Activated B cell treated with CpG ODN at 0.5 μM for 24 hours (primary cell): ENCODE results near the gene MAP1LC3A. TPM values are rescaled to one million over a fixed set of nuclear protein-coding genes. Genes with fewer than 3 reads are reported as not detected.
"Not testable (repeated sequence)": the region's sequence is repeated elsewhere in the genome, so short reads cannot be mapped to it uniquely, and the experiment has no call there.

Source experiments
- ATAC-seq: fragments of 200-7000 bp; cut with Tn5 transposase; one replicate; pipeline ENCODE4 v1.10.0; 2021; ENCODE audit warnings: low read depth, mild to moderate bottlenecking, moderate library complexity
- CTCF ChIA-PET: fragments of 350-600 bp; sonication (Branson Sonifier 250); formaldehyde crosslinking; loops from one replicate; lab custom pipeline; 2021; ENCODE audit warnings: antibody characterized with exemption; lab: Charles Lee
- POLR2A ChIA-PET: fragments of 350-600 bp; sonication (Branson Sonifier 250); formaldehyde crosslinking; loops from one replicate; lab custom pipeline; 2021; ENCODE audit warnings: antibody characterized with exemption; lab: Charles Lee
- DNase-seq: peaks from one replicate; pipeline ENCODE4 v3.0.0; 2022
- H3K27ac Mint-ChIP-seq: one replicate; pipeline ENCODE4 v1.8.0; 2020; ENCODE audit warnings: mixed read lengths
- H3K27me3 Mint-ChIP-seq: one replicate; pipeline ENCODE4 v1.8.0; 2021; ENCODE audit warnings: mixed read lengths
- H3K36me3 Mint-ChIP-seq: one replicate; pipeline ENCODE4 v1.8.0; 2021; ENCODE audit warnings: low read depth, mixed read lengths
- H3K4me1 Mint-ChIP-seq: one replicate; pipeline ENCODE4 v1.8.0; 2021; ENCODE audit warnings: mixed read lengths
- H3K4me3 Mint-ChIP-seq: one replicate; pipeline ENCODE4 v1.8.0; 2020; ENCODE audit warnings: mild to moderate bottlenecking, mixed read lengths
- H3K9me3 Mint-ChIP-seq: one replicate; pipeline ENCODE4 v1.8.0; 2020; ENCODE audit warnings: mixed read lengths
- intact Hi-C: fragments of 100-400 bp; cut with micrococcal nuclease; formaldehyde crosslinking; loops from one replicate; pipeline ENCODE4 v1.15.1; 2024
- total RNA-seq: library from RNA; stranded (reverse); gene quantifications from 2 replicates; pipeline ENCODE4 v1.2.3, GENCODE V29; 2022
- TF ChIP-seq, protein P1 (sequence below): fragments of 200-600 bp; IDR thresholded peaks from one replicate; pipeline ENCODE4 v1.8.0; 2022; ENCODE audit warnings: antibody characterized with exemption, mild to moderate bottlenecking

The MAP1LC3A gene
- total RNA-seq, 1 donor from 2014 or later, result 1.6 TPM

DNA sequence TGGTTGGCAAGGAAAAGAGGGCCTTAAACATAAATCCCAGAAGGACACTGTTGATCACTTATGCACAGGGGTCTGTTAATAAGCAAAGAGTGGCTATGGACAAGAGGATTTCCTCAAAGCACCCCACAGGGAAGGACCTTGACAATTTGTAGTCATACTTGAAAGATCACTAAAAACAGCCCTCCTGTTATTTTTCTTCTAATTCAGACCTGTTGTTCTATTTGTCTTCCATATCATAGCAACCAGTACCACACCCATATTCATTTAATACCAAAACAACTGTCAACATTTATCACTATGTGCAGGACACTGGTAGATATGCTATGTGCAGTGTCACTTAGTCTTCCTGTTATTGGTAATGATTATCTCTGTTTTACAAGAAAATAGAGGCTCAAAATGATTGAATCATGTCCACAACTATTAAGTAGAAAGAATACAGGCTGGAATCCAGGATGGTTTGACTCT, 45.5 kb upstream of the MAP1LC3A start:
- no peaks in the 10 kb centered on the region for H3K9me3 Mint-ChIP-seq
- H3K27me3 Mint-ChIP-seq, result no peaks in the 10 kb centered on the region
- no peak overlapping the region for H3K4me3 Mint-ChIP-seq
- H3K4me1 Mint-ChIP-seq, result peaks cover 29% of the 10 kb centered on the region
- DNase-seq (no peak), ATAC-seq (no peak)
- H3K27ac Mint-ChIP-seq, result no peak overlapping the region
- intact Hi-C loops, result no loop called here
- ChIA-PET CTCF (interaction anchor here (0.7 kb wide), 1 partner anchor 215 kb away, joined by 3 read pairs; no protein-coding TSS in a partner anchor), POLR2A (no interaction called here)
- H3K36me3 Mint-ChIP-seq, result peaks cover 39% of the 10 kb centered on the region
- TF ChIP-seq, protein P1, sequence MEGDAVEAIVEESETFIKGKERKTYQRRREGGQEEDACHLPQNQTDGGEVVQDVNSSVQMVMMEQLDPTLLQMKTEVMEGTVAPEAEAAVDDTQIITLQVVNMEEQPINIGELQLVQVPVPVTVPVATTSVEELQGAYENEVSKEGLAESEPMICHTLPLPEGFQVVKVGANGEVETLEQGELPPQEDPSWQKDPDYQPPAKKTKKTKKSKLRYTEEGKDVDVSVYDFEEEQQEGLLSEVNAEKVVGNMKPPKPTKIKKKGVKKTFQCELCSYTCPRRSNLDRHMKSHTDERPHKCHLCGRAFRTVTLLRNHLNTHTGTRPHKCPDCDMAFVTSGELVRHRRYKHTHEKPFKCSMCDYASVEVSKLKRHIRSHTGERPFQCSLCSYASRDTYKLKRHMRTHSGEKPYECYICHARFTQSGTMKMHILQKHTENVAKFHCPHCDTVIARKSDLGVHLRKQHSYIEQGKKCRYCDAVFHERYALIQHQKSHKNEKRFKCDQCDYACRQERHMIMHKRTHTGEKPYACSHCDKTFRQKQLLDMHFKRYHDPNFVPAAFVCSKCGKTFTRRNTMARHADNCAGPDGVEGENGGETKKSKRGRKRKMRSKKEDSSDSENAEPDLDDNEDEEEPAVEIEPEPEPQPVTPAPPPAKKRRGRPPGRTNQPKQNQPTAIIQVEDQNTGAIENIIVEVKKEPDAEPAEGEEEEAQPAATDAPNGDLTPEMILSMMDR, result no peak

DNA sequence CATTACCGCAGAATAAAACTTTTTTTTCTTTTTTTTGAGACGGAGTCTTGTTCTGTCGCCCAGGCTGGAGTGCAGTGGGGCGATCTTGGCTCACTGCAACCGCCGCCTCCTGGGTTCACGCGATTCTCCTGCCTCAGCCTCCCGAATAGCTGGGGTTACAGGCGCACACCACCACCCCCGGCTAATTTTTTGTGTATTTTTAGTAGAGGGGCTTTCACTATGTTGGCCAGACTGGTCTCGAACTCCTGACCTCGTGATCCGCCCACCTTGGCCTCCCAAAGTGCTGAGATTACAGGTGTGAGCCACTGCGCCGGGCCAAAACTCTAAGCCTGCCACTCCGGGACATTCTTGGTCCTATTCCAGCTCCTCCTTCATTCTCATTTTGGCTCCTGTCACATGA, 44.5 kb upstream of the MAP1LC3A start:
- H3K27me3 Mint-ChIP-seq, intact Hi-C loops, H3K9me3 Mint-ChIP-seq, H3K4me3 Mint-ChIP-seq, H3K27ac Mint-ChIP-seq, DNase-seq, ATAC-seq: not testable (repeated sequence)
- H3K4me1 Mint-ChIP-seq, result peaks cover 39% of the 10 kb centered on the region
- H3K36me3 Mint-ChIP-seq, result peaks cover 31% of the 10 kb centered on the region
- CTCF ChIA-PET, result interaction anchor here (1.2 kb wide), 1 partner anchor 25 kb away, joined by 3 read pairs; no protein-coding TSS in a partner anchor
- POLR2A ChIA-PET, result interaction anchor here (0.6 to 1.5 kb wide), 2 partner anchors 16 to 151 kb away, joined by 3 to 6 read pairs; partner anchors contain the start of gene ITCH

DNA sequence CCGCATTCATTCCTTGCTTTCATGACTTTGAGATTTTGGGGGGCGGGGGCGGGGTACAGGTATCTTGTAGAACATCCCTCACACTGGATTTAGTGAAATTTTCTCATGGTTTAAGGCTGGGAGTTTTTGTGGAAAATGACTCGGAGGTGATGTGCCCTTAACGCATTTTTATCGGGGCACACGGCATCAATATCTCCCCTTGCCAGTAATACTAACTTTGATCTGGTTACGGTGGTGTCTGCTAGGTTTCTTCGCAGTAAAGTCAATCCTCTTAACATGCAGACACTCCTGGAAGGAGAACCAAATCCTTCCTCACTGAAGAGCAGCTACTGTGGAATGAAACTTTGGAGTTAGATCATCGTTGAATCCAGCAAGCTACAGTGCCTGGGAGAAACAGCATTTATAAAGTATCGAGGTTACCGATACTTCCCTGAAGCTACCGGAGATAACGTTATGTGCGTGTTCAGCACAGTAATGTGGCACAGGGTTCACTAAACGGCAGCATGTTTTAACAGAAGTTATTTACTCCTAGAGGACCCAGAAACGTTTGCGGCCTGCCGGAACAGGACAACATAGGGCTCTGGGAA, 43.5 kb upstream of the MAP1LC3A start:
- intact Hi-C loops, result loop anchor here (1.0 to 5.0 kb wide), 4 partner anchors 8 to 1543 kb away; no protein-coding TSS in a partner anchor
- POLR2A ChIA-PET, result interaction anchor here (0.7 to 2.9 kb wide), 9 partner anchors 9 to 212 kb away, joined by 3 to 29 read pairs (median 6); partner anchors contain the start of genes AHCY, ITCH, PIGU and TP53INP2
- peaks cover 40% of the 10 kb centered on the region for H3K4me1 Mint-ChIP-seq
- no peaks in the 10 kb centered on the region for H3K9me3 Mint-ChIP-seq
- CTCF ChIA-PET, result interaction anchor here (1.2 to 3.0 kb wide), 2 partner anchors 24 to 202 kb away, joined by 3 to 27 read pairs; no protein-coding TSS in a partner anchor
- peak overlapping the region; percentile 96 for H3K27ac Mint-ChIP-seq
- peaks cover 29% of the 10 kb centered on the region for H3K36me3 Mint-ChIP-seq
- TF ChIP-seq, protein P1, result no peak
- peak; percentile 16 for ATAC-seq
- no peak for DNase-seq
- H3K4me3 Mint-ChIP-seq, result peak overlapping the region; percentile 98
- no peaks in the 10 kb centered on the region for H3K27me3 Mint-ChIP-seq

DNA sequence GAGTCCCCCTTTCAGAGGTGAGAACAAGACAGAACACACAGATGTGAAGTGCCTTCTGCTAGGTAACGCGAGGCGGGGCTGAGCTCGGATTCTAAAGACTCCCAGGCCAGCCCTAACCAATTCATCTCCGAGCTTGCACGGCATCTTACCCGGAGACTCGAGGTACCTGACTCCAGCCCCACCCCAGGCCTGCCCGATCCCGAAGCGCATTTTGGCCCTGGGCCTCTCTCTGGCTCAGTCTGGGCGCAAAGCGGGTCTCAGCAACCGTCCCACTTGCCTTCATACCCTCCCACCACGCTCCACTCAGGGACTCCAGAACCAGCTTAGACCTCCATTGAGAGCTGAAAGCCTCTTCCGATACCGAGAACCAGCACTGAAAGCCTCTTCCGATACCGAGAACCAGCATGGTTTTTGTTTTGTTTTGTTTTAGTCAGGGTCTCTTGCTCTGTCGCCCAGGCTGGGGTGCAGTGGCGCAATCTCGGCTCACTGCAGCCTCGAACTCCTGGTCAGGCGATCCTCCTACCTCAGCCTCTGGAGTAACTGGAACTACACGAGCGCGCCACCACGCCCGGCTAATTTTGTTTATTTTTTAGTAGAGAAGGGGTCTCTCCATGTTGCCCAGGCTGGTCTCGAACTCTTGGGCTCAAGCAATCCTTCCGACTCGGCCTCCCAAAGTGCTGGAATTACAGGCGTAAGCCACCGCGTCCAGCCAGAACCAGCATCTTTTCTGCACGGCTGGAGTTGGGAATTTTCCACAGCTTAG, 42.9 kb upstream of the MAP1LC3A start:
- peak overlapping the region; percentile 96 for H3K27ac Mint-ChIP-seq
- no peaks in the 10 kb centered on the region for H3K27me3 Mint-ChIP-seq
- ATAC-seq (peak; percentile 76), DNase-seq (peak; percentile 65)
- peaks cover 44% of the 10 kb centered on the region for H3K4me1 Mint-ChIP-seq
- peaks cover 26% of the 10 kb centered on the region for H3K36me3 Mint-ChIP-seq
- intact Hi-C loops, result loop anchor here (1.0 to 5.0 kb wide), 9 partner anchors 8 to 1543 kb away; partner anchors contain the start of genes ACSS2, AHCY, ITCH and MAP1LC3A
- H3K4me3 Mint-ChIP-seq, result peak overlapping the region; percentile 98
- TF ChIP-seq, protein P1, result no peak
- H3K9me3 Mint-ChIP-seq, result no peaks in the 10 kb centered on the region
- POLR2A ChIA-PET, result interaction anchor here (0.7 to 2.9 kb wide), 11 partner anchors 8 to 213 kb away, joined by 3 to 29 read pairs (median 4); partner anchors contain the start of genes AHCY, ITCH, PIGU and TP53INP2
- CTCF ChIA-PET, result interaction anchor here (0.8 to 3.0 kb wide), 4 partner anchors 187 to 254 kb away, joined by 3 to 27 read pairs (median 4); no protein-coding TSS in a partner anchor
